ENCODE results near the gene RSL24D1.
A peak's percentile ranks its signal among the peaks of the same experiment; 100 is the strongest.
"Not testable (repeated sequence)": the region's sequence is repeated elsewhere in the genome, so short reads cannot be mapped to it uniquely, and the experiment has no call there.

The RSL24D1 gene

GRCh38 chr15:55204464-55204863 is 7.7 kb upstream of the RSL24D1 start:
- no peak for DNase-seq

- no peak for DNase-seq
Measured at GRCh38 chr15:55202206-55202605, 5.5 kb upstream of the RSL24D1 start.

- DNase-seq, result no peak
Measured at GRCh38 chr15:55198706-55199105, 2.0 kb upstream of the RSL24D1 start.

GRCh38 chr15:55197719-55198118 is 978 bp upstream of the RSL24D1 start:
- no peak for DNase-seq

- DNase-seq, result no peak
Measured at GRCh38 chr15:55197362-55197705, 593 bp upstream of the RSL24D1 start.

GRCh38 chr15:55195996-55196395 is 745 bp downstream of the RSL24D1 start:
- DNase-seq, result no peak

- no peak for DNase-seq
Measured at GRCh38 chr15:55194256-55194655, 2.5 kb downstream of the RSL24D1 start.

- no peak for DNase-seq
Measured at GRCh38 chr15:55186331-55186730, 10.4 kb downstream of the RSL24D1 start.

GRCh38 chr15:55183679-55184078 is 13.1 kb downstream of the RSL24D1 start:
- no peak for DNase-seq

GRCh38 chr15:55179141-55179540 is 17.6 kb downstream of the RSL24D1 start:
- DNase-seq, result no peak

GRCh38 chr15:55170361-55170760 is 26.4 kb downstream of the RSL24D1 start:
- no peak for DNase-seq

GRCh38 chr15:55168350-55168974 is 28.3 kb downstream of the RSL24D1 start:
- DNase-seq, result peak; percentile 26 to 27

- DNase-seq, result no peak
Measured at GRCh38 chr15:55164284-55164683, 32.5 kb downstream of the RSL24D1 start.

- no peak for DNase-seq
Measured at GRCh38 chr15:55151631-55152030, 45.1 kb downstream of the RSL24D1 start.

- DNase-seq, result not testable (repeated sequence)
Measured at GRCh38 chr15:55143132-55143531, 53.6 kb downstream of the RSL24D1 start.

GRCh38 chr15:55133972-55134371 is 62.8 kb downstream of the RSL24D1 start:
- no peak for DNase-seq

GRCh38 chr15:55132672-55133071 is 64.1 kb downstream of the RSL24D1 start:
- no peak for DNase-seq

Measured in hippocampal formation (tissue), 2 donors.